Activated T-cell treated with anti-CD3 and anti-CD28 coated beads, Interleukin-2, amount 50 U/mL, for 72 hours (primary cell): ENCODE measurements around the gene OPN1LW. TPM values are rescaled to one million over a fixed set of nuclear protein-coding genes. Genes with fewer than 3 reads are reported as not detected.
A peak's percentile ranks its signal among the peaks of the same experiment; 100 is the strongest.
"Not testable (repeated sequence)": the region's sequence is repeated elsewhere in the genome, so short reads cannot be mapped to it uniquely, and the experiment has no call there.

Experiments used
- ATAC-seq, 2 donors: fragments of 150-1000 bp; cut with Tn5 transposase; replicated peaks in 1 of 2; 2 replicates each; pipeline ENCODE4 v1.10.0; 2021; ENCODE audit warnings: moderate library complexity in 2 of 2, mild to moderate bottlenecking in 1 of 2
- DNase-seq, 2 donors: peaks; one replicate each; pipeline ENCODE4 v3.0.0; 2021 to 2022; ENCODE audit warnings: mixed read lengths in 1 of 2
- H3K27ac Mint-ChIP-seq: one replicate; pipeline ENCODE4 v1.8.0; 2022; ENCODE audit warnings: mild to moderate bottlenecking, moderate library complexity, mixed read lengths
- H3K27me3 Mint-ChIP-seq: one replicate; pipeline ENCODE4 v1.8.0; 2022; ENCODE audit warnings: low read depth, mixed read lengths
- H3K36me3 Mint-ChIP-seq, 2 donors: one replicate each; pipeline ENCODE4 v1.8.0; 2022; ENCODE audit warnings: mixed read lengths in 2 of 2, mild to moderate bottlenecking in 1 of 2; ENCODE audit not compliant: insufficient read depth in 2 of 2
- H3K4me1 Mint-ChIP-seq: one replicate; pipeline ENCODE4 v1.8.0; 2022; ENCODE audit warnings: low read depth, mixed read lengths
- H3K4me3 Mint-ChIP-seq, 2 donors: one replicate each; pipeline ENCODE4 v1.8.0; 2022; ENCODE audit warnings: mild to moderate bottlenecking in 2 of 2, mixed read lengths in 2 of 2, moderate library complexity in 2 of 2
- H3K9me3 Mint-ChIP-seq, 2 donors: one replicate each; pipeline ENCODE4 v1.8.0; 2022; ENCODE audit warnings: mixed read lengths in 2 of 2
- total RNA-seq, 2 donors: library from RNA; stranded (reverse); gene quantifications; one replicate each; pipeline ENCODE4 v1.2.3, GENCODE V29; 2022

OPN1LW gene
- total RNA-seq, 2 donors from 2014 or later: not detected

- Mint-ChIP-seq H3K4me3 (no peak overlapping the region), H3K4me1 (peaks cover 17% of the 10 kb centered on the region), H3K27me3 (peaks cover 12% of the 10 kb centered on the region), H3K9me3 (no peaks in the 10 kb centered on the region), H3K36me3 (no peaks in the 10 kb centered on the region), H3K27ac (no peak overlapping the region)
- ATAC-seq (no peak), DNase-seq (no peak)
Observed at GRCh38 chrX:154140742-154141141, 3.3 kb upstream of the OPN1LW start.

GRCh38 chrX:154142386-154142785, 1.7 kb upstream of the OPN1LW start:
- H3K36me3 Mint-ChIP-seq: no peaks in the 10 kb centered on the region
- H3K9me3 Mint-ChIP-seq: no peaks in the 10 kb centered on the region
- DNase-seq (no peak), ATAC-seq (no peak)
- H3K27me3 Mint-ChIP-seq: peaks cover 7% of the 10 kb centered on the region
- peaks cover 1% of the 10 kb centered on the region for H3K4me1 Mint-ChIP-seq
- H3K27ac Mint-ChIP-seq: no peak overlapping the region
- H3K4me3 Mint-ChIP-seq: no peak overlapping the region

- Mint-ChIP-seq H3K27me3 (peaks cover 7% of the 10 kb centered on the region), H3K4me3 (no peak overlapping the region), H3K36me3 (no peaks in the 10 kb centered on the region), H3K9me3 (no peaks in the 10 kb centered on the region), H3K4me1 (no peaks in the 10 kb centered on the region), H3K27ac (no peak overlapping the region)
- DNase-seq (no peak), ATAC-seq (no peak)
Observed at GRCh38 chrX:154142950-154143745, 895 bp upstream of the OPN1LW start.

GRCh38 chrX:154151030-154151429, 7.0 kb downstream of the OPN1LW start:
- not testable (repeated sequence) for ATAC-seq, H3K27ac Mint-ChIP-seq, H3K4me1 Mint-ChIP-seq, DNase-seq, H3K9me3 Mint-ChIP-seq, H3K27me3 Mint-ChIP-seq, H3K36me3 Mint-ChIP-seq, H3K4me3 Mint-ChIP-seq

GRCh38 chrX:154156221-154156620, 12.2 kb downstream of the OPN1LW start:
- not testable (repeated sequence) for H3K4me3 Mint-ChIP-seq, ATAC-seq, H3K9me3 Mint-ChIP-seq, H3K27me3 Mint-ChIP-seq, DNase-seq, H3K27ac Mint-ChIP-seq, H3K36me3 Mint-ChIP-seq, H3K4me1 Mint-ChIP-seq

- not testable (repeated sequence) for H3K36me3 Mint-ChIP-seq, H3K9me3 Mint-ChIP-seq, ATAC-seq, H3K4me3 Mint-ChIP-seq, DNase-seq, H3K27ac Mint-ChIP-seq, H3K27me3 Mint-ChIP-seq, H3K4me1 Mint-ChIP-seq
Observed at GRCh38 chrX:154157207-154157606, 13.2 kb downstream of the OPN1LW start.

GRCh38 chrX:154159345-154159744, 15.3 kb downstream of the OPN1LW start:
- H3K36me3 Mint-ChIP-seq, H3K27ac Mint-ChIP-seq, H3K4me1 Mint-ChIP-seq, H3K9me3 Mint-ChIP-seq, DNase-seq, H3K27me3 Mint-ChIP-seq, ATAC-seq, H3K4me3 Mint-ChIP-seq: not testable (repeated sequence)

- not testable (repeated sequence) for H3K4me1 Mint-ChIP-seq, H3K27ac Mint-ChIP-seq, H3K36me3 Mint-ChIP-seq, H3K4me3 Mint-ChIP-seq, DNase-seq, H3K9me3 Mint-ChIP-seq, ATAC-seq, H3K27me3 Mint-ChIP-seq
Observed at GRCh38 chrX:154164902-154165301, 20.9 kb downstream of the OPN1LW start.

GRCh38 chrX:154168384-154168783, 24.3 kb downstream of the OPN1LW start:
- H3K27ac Mint-ChIP-seq, ATAC-seq, H3K27me3 Mint-ChIP-seq, H3K4me3 Mint-ChIP-seq, H3K4me1 Mint-ChIP-seq, DNase-seq, H3K9me3 Mint-ChIP-seq, H3K36me3 Mint-ChIP-seq: not testable (repeated sequence)

- not testable (repeated sequence) for H3K27me3 Mint-ChIP-seq, DNase-seq, H3K9me3 Mint-ChIP-seq, H3K4me1 Mint-ChIP-seq, H3K4me3 Mint-ChIP-seq, H3K27ac Mint-ChIP-seq, H3K36me3 Mint-ChIP-seq
- ATAC-seq: peak; percentile 98 to 99
Observed at GRCh38 chrX:154172535-154172943, 28.5 kb downstream of the OPN1LW start.

GRCh38 chrX:154174356-154174755, 30.3 kb downstream of the OPN1LW start:
- not testable (repeated sequence) for ATAC-seq, H3K36me3 Mint-ChIP-seq, DNase-seq, H3K4me3 Mint-ChIP-seq, H3K9me3 Mint-ChIP-seq, H3K4me1 Mint-ChIP-seq, H3K27ac Mint-ChIP-seq, H3K27me3 Mint-ChIP-seq

- H3K9me3 Mint-ChIP-seq, DNase-seq, H3K4me1 Mint-ChIP-seq, H3K4me3 Mint-ChIP-seq, H3K27ac Mint-ChIP-seq, ATAC-seq, H3K27me3 Mint-ChIP-seq, H3K36me3 Mint-ChIP-seq: not testable (repeated sequence)
Observed at GRCh38 chrX:154182296-154182695, 38.3 kb downstream of the OPN1LW start, which contains the start of gene OPN1MW. Gene OPN1MW (plus strand): TSS chrX:154182596. CDS start chrX:154182678, 82 bp downstream.

GRCh38 chrX:154183794-154184193, 39.8 kb downstream of the OPN1LW start:
- not testable (repeated sequence) for H3K9me3 Mint-ChIP-seq, DNase-seq, H3K27ac Mint-ChIP-seq, H3K4me3 Mint-ChIP-seq, ATAC-seq, H3K4me1 Mint-ChIP-seq, H3K36me3 Mint-ChIP-seq, H3K27me3 Mint-ChIP-seq

- H3K4me3 Mint-ChIP-seq, H3K27ac Mint-ChIP-seq, H3K36me3 Mint-ChIP-seq, H3K9me3 Mint-ChIP-seq, DNase-seq, H3K27me3 Mint-ChIP-seq, H3K4me1 Mint-ChIP-seq, ATAC-seq: not testable (repeated sequence)
Observed at GRCh38 chrX:154192846-154193245, 48.8 kb downstream of the OPN1LW start.
